ENCODE data around the gene MUC4. TPM values are rescaled to one million over a fixed set of nuclear protein-coding genes. Genes with fewer than 3 reads are reported as not detected.
"Not testable (repeated sequence)": the region's sequence is repeated elsewhere in the genome, so short reads cannot be mapped to it uniquely, and the experiment has no call there.

The MUC4 gene
- total and polyA plus RNA-seq, 10 of the 15 experiments (the other 5 are each of a cell fraction or from before 2014, with no cell fraction given), result 0.02 to 0.46 (median 0.27) TPM; not detected in 4

DNA sequence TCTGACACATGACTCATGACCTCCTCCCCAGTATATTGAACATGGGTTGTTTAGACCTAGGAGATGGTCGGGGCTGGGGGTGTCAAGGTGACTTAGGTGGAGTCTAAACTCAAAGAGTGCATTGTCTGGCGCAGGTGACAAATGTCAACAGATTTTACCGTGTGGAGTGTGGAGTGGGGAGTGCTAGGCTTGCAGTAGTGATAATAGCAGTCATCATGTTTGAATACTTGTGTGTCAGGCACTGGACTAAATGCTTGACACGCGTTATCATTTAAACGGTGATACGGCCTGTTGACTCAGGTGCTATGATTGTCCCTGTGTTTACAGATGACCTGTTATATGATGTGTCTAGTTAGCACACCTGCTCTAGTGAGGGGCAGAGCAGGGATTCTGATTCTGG lies 60.2 kb downstream of the MUC4 start (continued):
- TF ChIP-seq ZZZ3 (IDR thresholded peaks at IDR 0.05; ENCODE audit: control insufficient read depth, insufficient read length, low read depth), result no peak

DNA sequence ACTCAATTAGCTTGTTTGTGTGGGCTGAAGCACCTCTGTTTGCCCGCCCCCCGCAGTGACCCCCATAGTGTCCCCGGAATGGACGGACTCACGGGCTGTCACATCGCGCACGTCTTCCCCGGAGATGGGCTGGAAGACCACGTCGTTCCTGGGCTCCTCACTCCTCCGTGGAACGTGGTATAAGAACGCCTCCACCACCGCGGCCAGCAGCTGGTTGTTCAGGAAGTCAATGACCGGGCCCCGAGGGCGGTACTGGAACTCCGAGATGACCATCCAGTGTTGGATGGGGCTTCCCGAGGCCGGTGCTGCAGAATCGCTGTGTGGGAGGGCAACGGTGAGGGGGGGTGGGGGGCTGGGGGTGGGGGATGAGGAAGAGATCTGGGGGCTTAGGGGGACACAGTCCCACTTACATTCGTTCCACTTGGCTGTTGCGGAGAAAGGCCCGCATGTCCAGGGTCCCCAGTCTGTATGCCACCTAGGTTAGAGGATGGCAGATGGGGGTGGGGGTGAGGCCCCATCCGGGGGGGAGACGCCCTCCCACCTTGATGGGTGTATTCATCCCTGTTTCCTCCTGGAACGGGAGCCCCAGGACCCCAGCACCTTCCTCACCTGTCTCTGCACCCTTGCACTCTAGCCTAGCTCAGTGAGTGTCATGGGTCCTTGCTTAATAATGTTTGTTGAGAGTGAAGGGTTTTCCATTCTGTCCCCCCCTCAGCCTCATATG lies 60.8 kb downstream of the MUC4 start:
- ChIA-PET CTCF (no interaction called here), POLR2A (no interaction called here), SMC1A (ENCODE audit: uncharacterized antibody, unreplicated experiment) (no interaction called here), RAD21 (ENCODE audit: unreplicated experiment) (no interaction called here)
- Histone ChIP-seq H3K27me3 (replicated peaks in 1 of 2; ENCODE audit: control insufficient read depth in 2 of 2, insufficient read depth in 2 of 2, low read length in 1 of 2) (no peaks in the 10 kb centered on the region; a peak in 2 of 4 replicates), H3K27ac (ENCODE audit: control insufficient read depth, insufficient read depth) (no peak overlapping the region), H3K36me3 (ENCODE audit: control insufficient read depth in 2 of 2, insufficient read depth in 2 of 2, low read length in 1 of 2) (no peaks in the 10 kb centered on the region), H3K4me1 (ENCODE audit: control insufficient read depth, insufficient read depth, low read length) (no peaks in the 10 kb centered on the region), H3K9ac (ENCODE audit: control insufficient read depth, insufficient read depth, low read length) (no peak overlapping the region), H3K79me2 (ENCODE audit: control insufficient read depth, insufficient read depth, low read length) (no peaks in the 10 kb centered on the region), H3K4me2 (ENCODE audit: control insufficient read depth, insufficient read depth) (no peak overlapping the region), H3K9me3 (replicated peaks; ENCODE audit: control insufficient read depth, insufficient read depth, low read length) (no peaks in the 10 kb centered on the region), H3K4me3 (no peak overlapping the region), H4K20me1 (ENCODE audit: control insufficient read depth, insufficient read depth) (no peaks in the 10 kb centered on the region), H2AFZ (ENCODE audit: control insufficient read depth, low read depth, low read length) (no peak overlapping the region)
- intact Hi-C loops (cut with micrococcal nuclease; ENCODE audit: unreplicated experiment) (no loop called here), in situ Hi-C loops (cut with MboI) (loop anchor here (10.0 kb wide), 1 partner anchor 64 kb away; the partner anchor contains the start of gene MUC4)
- no peak for FAIRE-seq
- no peak for ATAC-seq
- BruUV-seq (replicated peaks), result no TSS peak
- TF ChIP-seq TCF7 (IDR thresholded peaks at IDR 0.05; ENCODE audit: borderline replicate concordance) (no peak), KLF5 (IDR thresholded peaks at IDR 0.05; ENCODE audit: partially characterized antibody) (no peak), ZNF207 (IDR thresholded peaks at IDR 0.05; ENCODE audit: borderline replicate concordance) (no peak), BCL11A (IDR thresholded peaks at IDR 0.05; ENCODE audit: low read depth, low read length) (no peak), RAD51 (IDR thresholded peaks at IDR 0.05) (no peak), EED (IDR thresholded peaks at IDR 0.05; ENCODE audit: low read depth) (no peak), SP1 (IDR thresholded peaks at IDR 0.05; ENCODE audit: low read depth, low read length) (no peak)
- TF ChIP-seq, protein P1, sequence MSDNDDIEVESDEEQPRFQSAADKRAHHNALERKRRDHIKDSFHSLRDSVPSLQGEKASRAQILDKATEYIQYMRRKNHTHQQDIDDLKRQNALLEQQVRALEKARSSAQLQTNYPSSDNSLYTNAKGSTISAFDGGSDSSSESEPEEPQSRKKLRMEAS (IDR thresholded peaks at IDR 0.05; ENCODE audit: low read depth, low read length), result no peak
- TF ChIP-seq, protein P2, sequence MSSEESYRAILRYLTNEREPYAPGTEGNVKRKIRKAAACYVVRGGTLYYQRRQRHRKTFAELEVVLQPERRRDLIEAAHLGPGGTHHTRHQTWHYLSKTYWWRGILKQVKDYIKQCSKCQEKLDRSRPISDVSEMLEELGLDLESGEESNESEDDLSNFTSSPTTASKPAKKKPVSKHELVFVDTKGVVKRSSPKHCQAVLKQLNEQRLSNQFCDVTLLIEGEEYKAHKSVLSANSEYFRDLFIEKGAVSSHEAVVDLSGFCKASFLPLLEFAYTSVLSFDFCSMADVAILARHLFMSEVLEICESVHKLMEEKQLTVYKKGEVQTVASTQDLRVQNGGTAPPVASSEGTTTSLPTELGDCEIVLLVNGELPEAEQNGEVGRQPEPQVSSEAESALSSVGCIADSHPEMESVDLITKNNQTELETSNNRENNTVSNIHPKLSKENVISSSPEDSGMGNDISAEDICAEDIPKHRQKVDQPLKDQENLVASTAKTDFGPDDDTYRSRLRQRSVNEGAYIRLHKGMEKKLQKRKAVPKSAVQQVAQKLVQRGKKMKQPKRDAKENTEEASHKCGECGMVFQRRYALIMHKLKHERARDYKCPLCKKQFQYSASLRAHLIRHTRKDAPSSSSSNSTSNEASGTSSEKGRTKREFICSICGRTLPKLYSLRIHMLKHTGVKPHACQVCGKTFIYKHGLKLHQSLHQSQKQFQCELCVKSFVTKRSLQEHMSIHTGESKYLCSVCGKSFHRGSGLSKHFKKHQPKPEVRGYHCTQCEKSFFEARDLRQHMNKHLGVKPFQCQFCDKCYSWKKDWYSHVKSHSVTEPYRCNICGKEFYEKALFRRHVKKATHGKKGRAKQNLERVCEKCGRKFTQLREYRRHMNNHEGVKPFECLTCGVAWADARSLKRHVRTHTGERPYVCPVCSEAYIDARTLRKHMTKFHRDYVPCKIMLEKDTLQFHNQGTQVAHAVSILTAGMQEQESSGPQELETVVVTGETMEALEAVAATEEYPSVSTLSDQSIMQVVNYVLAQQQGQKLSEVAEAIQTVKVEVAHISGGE (CRISPR knock-in tag; IDR thresholded peaks at IDR 0.05), result no peak
- 62% methylated on average over 20 of the region's 30 CpGs for WGBS (ENCODE audit: insufficient coverage, insufficient replicate concordance, low lambda C conversion rate, missing lambda C conversion rate)
- DNase-seq (ENCODE audit: low read depth, low spot score), result no peak

DNA sequence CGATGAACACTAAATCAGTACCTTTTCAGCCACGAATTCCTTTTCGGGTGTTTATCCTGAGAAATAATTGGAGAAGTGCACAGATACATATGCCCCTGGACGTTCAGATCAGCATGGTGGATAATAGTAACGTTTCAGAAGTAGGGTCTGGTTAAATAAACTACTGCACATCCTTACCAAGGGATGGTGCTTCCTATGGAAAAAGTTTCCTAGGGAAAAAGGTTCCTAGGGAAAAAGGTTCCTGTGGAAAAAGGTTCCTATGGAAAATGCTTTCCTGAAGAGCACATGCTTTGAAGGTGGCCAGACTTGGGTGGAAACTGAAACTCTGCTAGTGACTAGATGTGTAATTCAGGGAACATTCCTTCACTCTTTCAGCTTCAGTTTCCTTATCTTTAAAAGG lies 62.6 kb downstream of the MUC4 start:
- ATAC-seq; H3K4me2 ChIP-seq (ENCODE audit: control insufficient read depth, insufficient read depth); H3K36me3 ChIP-seq (ENCODE audit: control insufficient read depth in 2 of 2, insufficient read depth in 2 of 2, low read length in 1 of 2); H3K4me1 ChIP-seq (ENCODE audit: control insufficient read depth, insufficient read depth, low read length); H3K9me3 ChIP-seq (replicated peaks; ENCODE audit: control insufficient read depth, insufficient read depth, low read length); H3K79me2 ChIP-seq (ENCODE audit: control insufficient read depth, insufficient read depth, low read length); H3K27ac ChIP-seq (ENCODE audit: control insufficient read depth, insufficient read depth); H3K9ac ChIP-seq (ENCODE audit: control insufficient read depth, insufficient read depth, low read length); H4K20me1 ChIP-seq (ENCODE audit: control insufficient read depth, insufficient read depth); BruUV-seq (replicated peaks); H3K27me3 ChIP-seq (replicated peaks in 1 of 2; ENCODE audit: control insufficient read depth in 2 of 2, insufficient read depth in 2 of 2, low read length in 1 of 2); RAD21 ChIA-PET (ENCODE audit: unreplicated experiment); in situ Hi-C loops (cut with MboI); H2AFZ ChIP-seq (ENCODE audit: control insufficient read depth, low read depth, low read length); H3K4me3 ChIP-seq; SMC1A ChIA-PET (ENCODE audit: uncharacterized antibody, unreplicated experiment); CTCF ChIA-PET; intact Hi-C loops (cut with micrococcal nuclease; ENCODE audit: unreplicated experiment); DNase-seq (ENCODE audit: low read depth, low spot score); POLR2A ChIA-PET: not testable (repeated sequence)
- peak; percentile 99 for FAIRE-seq
- WGBS (ENCODE audit: insufficient coverage, insufficient replicate concordance, low lambda C conversion rate, missing lambda C conversion rate), result 23% methylated on average over 5 of the region's 5 CpGs

Measured in GM12878 (cell line).